ENCODE results near the gene U2AF2. TPM values are rescaled to one million over a fixed set of nuclear protein-coding genes. Genes with fewer than 3 reads are reported as not detected.
A peak's percentile ranks its signal among the peaks of the same experiment; 100 is the strongest.

The U2AF2 gene
- total and polyA plus RNA-seq, 2 of the 8 experiments (the other 6 are each of a cell fraction or from before 2014, with no cell fraction given) = 162 to 252 TPM

DNA sequence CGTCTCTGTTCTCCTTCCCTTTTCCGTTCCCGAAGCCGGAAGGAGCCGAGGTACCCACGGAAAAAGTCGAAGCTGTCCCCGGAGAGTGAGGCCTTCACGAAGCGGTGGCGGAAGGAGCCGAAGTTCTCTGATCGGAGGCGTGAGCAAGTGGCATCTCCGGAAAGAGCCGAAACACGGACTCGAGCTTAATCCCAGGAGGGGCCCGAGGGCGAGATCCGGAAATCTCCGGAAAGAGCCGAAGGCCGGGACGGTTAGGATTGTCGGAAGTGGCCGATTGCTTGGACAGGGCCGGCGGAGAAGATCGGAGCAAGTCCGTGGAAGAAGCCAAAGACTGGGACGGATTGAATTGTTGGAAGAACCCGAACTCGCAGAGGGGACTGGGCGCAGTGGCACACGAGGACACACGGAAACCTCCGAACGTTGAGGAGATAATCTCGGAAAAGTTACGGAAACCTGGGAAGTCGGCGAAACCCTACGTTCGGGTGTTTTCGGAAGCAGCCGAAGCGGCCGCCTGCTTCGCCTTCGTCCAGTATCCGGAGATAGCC lies 440 bp upstream of the U2AF2 start:
- CTCF ChIA-PET (ENCODE audit: partially characterized antibody) = interaction anchor here (0.6 to 1.0 kb wide), 16 partner anchors 14 to 653 kb away, joined by 3 to 10 read pairs (median 3); no protein-coding TSS in a partner anchor
- FAIRE-seq = peak; percentile 93

More for the DNA sequence above, 440 bp upstream of the U2AF2 start:
- 2% methylated on average over 47 of the region's 52 CpGs; no CpG with 5 or more reads in 1 of the 2 experiments for WGBS, 2 experiments (ENCODE audit: extremely low coverage in 1 of 2, insufficient coverage in 1 of 2, insufficient read length in 1 of 2, insufficient replicate concordance in 2 of 2, low coverage in 1 of 2, low lambda C conversion rate in 2 of 2, missing lambda C conversion rate in 1 of 2)
- Histone ChIP-seq H3K4ac (replicated peaks; ENCODE audit: insufficient read length, low read depth, low read length) (no peak overlapping the region), H3K4me3 (ENCODE audit: extremely low read depth in 1 of 4, insufficient read depth in 2 of 4, low read depth in 3 of 4, low read length in 4 of 4) (peak overlapping the region; percentile 77 to 91 (median 82)), H4K5ac (ENCODE audit: insufficient read length, low read depth, low read length) (peak overlapping the region; percentile 68), H3K9me3 (ENCODE audit: insufficient read depth in 2 of 2, low read depth in 1 of 2, low read length in 1 of 2) (no peaks in the 10 kb centered on the region), H3K14ac (ENCODE audit: insufficient read length) (no peak overlapping the region), H3K4me1 (replicated peaks in 1 of 4; ENCODE audit: control insufficient read depth in 3 of 4, insufficient read depth in 4 of 4, low read length in 3 of 4) (peaks cover 3 to 18% (median 10%) of the 10 kb centered on the region in 4 experiments; a peak in 6 of 7 replicates), H3K4me2 (ENCODE audit: insufficient read depth in 1 of 2, low read depth in 2 of 2, low read length in 2 of 2) (peak overlapping the region; percentile 78 to 94), H2BK12ac (ENCODE audit: low read depth, low read length) (peak overlapping the region; percentile 98), H2BK15ac (ENCODE audit: low read length) (no peak overlapping the region), H4K8ac (ENCODE audit: extremely low read depth, insufficient read depth, low read length) (peak overlapping the region; percentile 91; the same call in 1 of the 2 replicates), H4K20me1 (replicated peaks in 1 of 2; ENCODE audit: control insufficient read depth in 1 of 2, insufficient read depth in 2 of 2, low read length in 2 of 2) (peaks cover 15 to 18% of the 10 kb centered on the region in 2 experiments), H2BK120ac (replicated peaks; ENCODE audit: low read depth, low read length) (peak overlapping the region; percentile 11), H3K23me2 (ENCODE audit: low read depth, low read length) (peaks cover 13% of the 10 kb centered on the region), H2BK5ac (ENCODE audit: low read depth, low read length) (peak overlapping the region; percentile 100), H3K79me2 (ENCODE audit: control insufficient read depth in 1 of 2, insufficient read depth in 2 of 2, low read length in 2 of 2) (peaks cover 38 to 41% of the 10 kb centered on the region in 2 experiments), H2BK20ac (ENCODE audit: low read length) (no peak overlapping the region), H3K27ac (ENCODE audit: low read depth, low read length) (peak overlapping the region; percentile 98), H3K27me3 (replicated peaks in 1 of 4; ENCODE audit: control insufficient read depth in 3 of 4, extremely low read depth in 1 of 4, insufficient read depth in 3 of 4, low read length in 3 of 4) (no peaks in the 10 kb centered on the region), H4K91ac (replicated peaks; ENCODE audit: insufficient read length, low read length) (peak overlapping the region; percentile 81), H2AK5ac (ENCODE audit: low read depth, low read length) (no peak overlapping the region), H3K9ac (replicated peaks in 1 of 4; ENCODE audit: extremely low read depth in 1 of 4, low read depth in 3 of 4, low read length in 3 of 4) (peak overlapping the region in 3 of 4 experiments; percentile 92 to 98 (median 98); a peak in 6 of 7 replicates), H3K23ac (ENCODE audit: insufficient read length) (no peak overlapping the region), H3K18ac (ENCODE audit: extremely low read depth, low read length) (peak overlapping the region; percentile 100), H3K79me1 (ENCODE audit: low read depth, low read length) (peaks cover 2% of the 10 kb centered on the region; the same call in 1 of the 2 replicates), H3K36me3 (ENCODE audit: control insufficient read depth in 2 of 4, insufficient read depth in 4 of 4, low read length in 3 of 4) (peaks cover 0 to 4% (median 2%) of the 10 kb centered on the region in 4 experiments; a peak in 1 of 8 replicates), H3K56ac (replicated peaks; ENCODE audit: insufficient read length, low read depth, low read length) (peak overlapping the region; percentile 69), H2AFZ (ENCODE audit: low read length) (peak overlapping the region; percentile 99)
- POLR2A ChIA-PET (ENCODE audit: partially characterized antibody) = interaction anchor here (0.6 to 1.6 kb wide), 18 partner anchors 9 to 514 kb away, joined by 3 to 13 read pairs (median 5); partner anchors contain the start of genes EPN1, FIZ1, TMEM238 and ZNF524
- TF ChIP-seq CBX8 (IDR thresholded peaks at IDR 0.05; ENCODE audit: borderline replicate concordance, low read depth, low read length) (no peak), CTCF (IDR thresholded peaks at IDR 0.05; ENCODE audit: control extremely low read depth in 1 of 3, insufficient read depth in 1 of 3, low read depth in 1 of 3, low read length in 3 of 3) (0 out of 4 replicates have a peak, but pooled peaks of 1 of the 3 experiments have one; percentile 8), SP1 (IDR thresholded peaks at IDR 0.05; ENCODE audit: low read depth, low read length) (0 out of 2 replicates have a peak, but pooled peaks have one; percentile 18), KDM4A (IDR thresholded peaks at IDR 0.05; ENCODE audit: low read depth, low read length, severe bottlenecking) (peak; percentile 8), CREB1 (IDR thresholded peaks at IDR 0.05) (no peak), GABPA (IDR thresholded peaks at IDR 0.05; ENCODE audit: borderline replicate concordance, insufficient read depth, low read length) (peak; percentile 70; the same call in 1 of the 2 replicates), JUND (IDR thresholded peaks at IDR 0.05; ENCODE audit: low read length) (no peak), CHD2 (IDR thresholded peaks at IDR 0.05; ENCODE audit: low read length) (no peak), SP4 (IDR thresholded peaks at IDR 0.05; ENCODE audit: low read length) (peak; percentile 91; the same call in 1 of the 2 replicates)
- peak; percentile 98 to 100 for DNase-seq (ENCODE audit: low read depth in 1 of 2, low spot score in 2 of 2)

Data from H1 (cell line).